ENCODE results near the gene COL11A1.
"Not testable (repeated sequence)": the region's sequence is repeated elsewhere in the genome, so short reads cannot be mapped to it uniquely, and the experiment has no call there.

COL11A1 gene

DNA sequence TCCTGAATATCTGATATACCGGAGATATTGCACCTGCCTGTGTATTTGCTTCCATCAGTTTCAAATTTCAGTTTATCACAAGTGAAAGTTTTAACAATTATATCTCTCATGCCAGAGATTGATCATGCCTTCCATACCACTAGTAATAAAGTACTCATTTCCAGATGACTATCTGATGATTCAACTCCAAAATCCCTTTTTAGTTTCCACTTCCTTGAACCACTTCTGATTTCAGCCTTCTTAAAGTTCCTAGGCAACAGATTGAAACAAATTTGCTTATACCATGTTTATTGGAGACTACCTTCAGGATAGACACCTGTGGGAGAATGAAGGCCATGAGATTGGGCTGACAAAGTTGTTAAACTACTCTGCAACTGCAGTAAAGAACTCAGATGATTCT is 21.5 kb upstream of the COL11A1 start:
- Mint-ChIP-seq H3K9me3 (peaks cover 2% of the 10 kb centered on the region), H3K4me1 (no peaks in the 10 kb centered on the region), H3K4me3 (no peak overlapping the region), H3K36me3 (ENCODE audit: low read depth) (no peaks in the 10 kb centered on the region), H3K27ac (no peak overlapping the region), H3K27me3 (ENCODE audit: low read depth) (no peaks in the 10 kb centered on the region)
- TF ChIP-seq, protein P1, sequence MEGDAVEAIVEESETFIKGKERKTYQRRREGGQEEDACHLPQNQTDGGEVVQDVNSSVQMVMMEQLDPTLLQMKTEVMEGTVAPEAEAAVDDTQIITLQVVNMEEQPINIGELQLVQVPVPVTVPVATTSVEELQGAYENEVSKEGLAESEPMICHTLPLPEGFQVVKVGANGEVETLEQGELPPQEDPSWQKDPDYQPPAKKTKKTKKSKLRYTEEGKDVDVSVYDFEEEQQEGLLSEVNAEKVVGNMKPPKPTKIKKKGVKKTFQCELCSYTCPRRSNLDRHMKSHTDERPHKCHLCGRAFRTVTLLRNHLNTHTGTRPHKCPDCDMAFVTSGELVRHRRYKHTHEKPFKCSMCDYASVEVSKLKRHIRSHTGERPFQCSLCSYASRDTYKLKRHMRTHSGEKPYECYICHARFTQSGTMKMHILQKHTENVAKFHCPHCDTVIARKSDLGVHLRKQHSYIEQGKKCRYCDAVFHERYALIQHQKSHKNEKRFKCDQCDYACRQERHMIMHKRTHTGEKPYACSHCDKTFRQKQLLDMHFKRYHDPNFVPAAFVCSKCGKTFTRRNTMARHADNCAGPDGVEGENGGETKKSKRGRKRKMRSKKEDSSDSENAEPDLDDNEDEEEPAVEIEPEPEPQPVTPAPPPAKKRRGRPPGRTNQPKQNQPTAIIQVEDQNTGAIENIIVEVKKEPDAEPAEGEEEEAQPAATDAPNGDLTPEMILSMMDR (IDR thresholded peaks at IDR 0.05; ENCODE audit: unreplicated experiment in 3 of 3), result no peak

DNA sequence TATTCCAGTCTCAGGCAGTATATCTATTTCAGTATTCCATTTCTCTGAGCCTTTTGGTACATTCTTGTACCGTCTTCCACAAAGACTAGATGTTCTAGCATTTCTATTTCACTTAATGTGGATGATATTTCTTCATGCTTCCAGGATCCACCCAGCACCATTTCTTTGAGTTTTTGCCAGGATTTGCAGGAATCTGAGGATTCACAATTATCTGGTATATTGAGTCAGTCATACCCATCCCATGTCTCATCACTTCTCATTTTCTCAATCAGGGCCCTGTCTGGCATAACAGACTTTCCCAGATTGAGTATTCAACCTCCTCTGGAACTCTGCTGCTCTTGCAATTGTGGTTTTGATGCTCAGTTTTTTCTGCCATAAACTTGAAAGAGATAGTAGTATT is 20.9 kb upstream of the COL11A1 start:
- Mint-ChIP-seq H3K27me3 (ENCODE audit: low read depth) (no peaks in the 10 kb centered on the region), H3K9me3 (no peaks in the 10 kb centered on the region), H3K27ac (no peak overlapping the region), H3K36me3 (ENCODE audit: low read depth) (no peaks in the 10 kb centered on the region), H3K4me3 (no peak overlapping the region), H3K4me1 (no peaks in the 10 kb centered on the region)
- TF ChIP-seq, protein P1 (IDR thresholded peaks at IDR 0.05; ENCODE audit: unreplicated experiment in 3 of 3), result no peak

DNA sequence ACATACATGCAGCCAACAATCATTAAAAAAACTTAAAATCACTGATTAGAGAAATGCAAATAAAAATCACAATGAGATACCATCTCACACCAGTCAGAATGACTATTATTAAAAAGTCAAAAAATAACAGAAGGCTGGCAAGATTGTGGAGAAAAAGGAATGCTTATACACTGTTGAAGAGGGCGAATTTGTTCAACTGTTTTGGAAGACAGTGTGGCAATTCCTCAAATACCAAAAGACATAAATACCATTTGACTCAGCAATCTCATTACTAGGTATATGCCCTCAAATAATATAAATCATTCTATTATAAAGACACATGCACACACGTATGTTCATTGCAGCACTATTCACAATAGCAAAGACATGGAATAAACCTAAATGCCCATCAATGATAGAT is 19.9 kb upstream of the COL11A1 start:
- H3K36me3 Mint-ChIP-seq (ENCODE audit: low read depth); H3K9me3 Mint-ChIP-seq; H3K27me3 Mint-ChIP-seq (ENCODE audit: low read depth); H3K27ac Mint-ChIP-seq; H3K4me1 Mint-ChIP-seq; H3K4me3 Mint-ChIP-seq: not testable (repeated sequence)

DNA sequence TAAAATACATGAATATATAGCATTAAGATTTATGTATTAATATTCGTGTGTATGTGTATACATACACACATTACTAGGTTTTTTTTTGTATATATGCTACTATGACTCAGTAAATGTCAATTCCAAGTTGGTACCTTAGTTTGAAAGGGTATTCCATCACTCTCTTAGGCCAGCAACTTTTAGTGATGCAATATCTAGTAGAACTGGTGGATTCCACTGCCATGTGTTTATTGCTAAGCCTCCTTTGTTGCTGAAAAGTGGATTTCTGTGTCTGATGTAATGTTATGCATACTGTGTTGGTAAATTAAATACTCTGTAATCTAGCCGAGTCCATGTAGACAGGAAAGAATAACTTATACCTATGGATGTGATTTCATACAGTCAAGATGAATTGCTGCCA is 16.9 kb upstream of the COL11A1 start:
- no peaks in the 10 kb centered on the region for H3K4me1 Mint-ChIP-seq
- TF ChIP-seq, protein P1 (IDR thresholded peaks at IDR 0.05; ENCODE audit: unreplicated experiment in 3 of 3), result no peak
- H3K36me3 Mint-ChIP-seq (ENCODE audit: low read depth), result no peaks in the 10 kb centered on the region
- no peak overlapping the region for H3K27ac Mint-ChIP-seq
- H3K4me3 Mint-ChIP-seq, result no peak overlapping the region
- no peaks in the 10 kb centered on the region for H3K9me3 Mint-ChIP-seq
- H3K27me3 Mint-ChIP-seq (ENCODE audit: low read depth), result no peaks in the 10 kb centered on the region

DNA sequence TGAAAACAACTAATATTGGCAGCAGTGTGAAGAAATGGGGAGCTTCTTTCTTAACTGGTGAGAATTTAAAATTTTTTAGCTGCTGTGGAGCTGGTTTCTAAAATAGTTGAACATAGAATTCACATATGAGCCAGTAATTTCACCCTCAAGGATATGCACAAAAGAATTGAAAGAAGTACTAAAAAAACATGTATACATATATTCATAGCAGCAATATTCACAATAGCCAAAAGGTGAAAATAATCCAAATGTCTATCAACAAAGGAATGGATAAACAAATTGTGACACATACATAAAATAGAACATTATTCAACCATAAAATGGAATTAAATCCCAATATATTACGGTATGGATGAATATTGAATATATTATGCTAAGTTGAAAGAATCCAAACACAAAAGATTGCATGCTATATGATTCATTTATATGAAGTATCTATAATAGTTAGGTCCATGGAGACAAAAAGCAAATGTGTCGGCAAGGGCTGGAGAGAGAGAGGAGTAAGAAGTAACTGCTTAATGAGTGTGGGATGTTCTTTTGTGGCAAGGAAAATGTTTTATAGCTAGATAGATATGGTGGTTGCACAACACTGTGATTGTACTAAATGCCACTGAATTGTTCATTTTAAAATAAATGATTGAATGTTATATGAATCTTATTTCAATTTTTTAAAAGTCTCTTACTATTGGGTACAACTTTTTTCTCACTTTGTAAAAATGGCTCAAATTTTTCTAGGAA is 14.8 kb upstream of the COL11A1 start:
- Mint-ChIP-seq H3K4me1 (no peaks in the 10 kb centered on the region), H3K27me3 (ENCODE audit: low read depth) (no peaks in the 10 kb centered on the region), H3K27ac (no peak overlapping the region), H3K36me3 (ENCODE audit: low read depth) (no peaks in the 10 kb centered on the region), H3K4me3 (no peak overlapping the region), H3K9me3 (no peaks in the 10 kb centered on the region)
- TF ChIP-seq, protein P1 (IDR thresholded peaks at IDR 0.05; ENCODE audit: unreplicated experiment in 3 of 3), result no peak

DNA sequence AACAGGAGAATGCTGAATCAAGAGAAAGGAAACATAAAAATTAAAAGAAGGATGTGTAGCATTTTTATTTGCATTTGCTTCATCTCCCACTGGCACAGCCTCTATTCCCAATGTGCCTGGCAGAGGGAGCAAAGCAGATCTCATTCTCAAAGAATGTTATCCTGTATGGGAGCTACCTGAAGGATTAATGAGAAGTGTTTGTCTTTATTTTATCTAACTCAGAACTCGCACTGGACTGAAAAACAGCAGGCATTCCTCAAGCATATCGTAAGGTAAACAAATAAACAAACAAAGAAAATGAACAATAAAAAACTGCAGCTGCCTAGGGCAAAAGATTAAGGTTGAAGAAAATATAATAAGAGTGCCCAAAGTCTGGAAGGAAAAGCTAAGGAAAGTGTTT is 12.7 kb upstream of the COL11A1 start:
- Mint-ChIP-seq H3K9me3 (no peaks in the 10 kb centered on the region), H3K4me3 (no peak overlapping the region), H3K27ac (no peak overlapping the region), H3K4me1 (no peaks in the 10 kb centered on the region), H3K36me3 (ENCODE audit: low read depth) (no peaks in the 10 kb centered on the region), H3K27me3 (ENCODE audit: low read depth) (no peaks in the 10 kb centered on the region)
- TF ChIP-seq, protein P1 (IDR thresholded peaks at IDR 0.05; ENCODE audit: unreplicated experiment in 3 of 3), result no peak
